ENCODE results near the gene ING4.

ING4 gene

DNA sequence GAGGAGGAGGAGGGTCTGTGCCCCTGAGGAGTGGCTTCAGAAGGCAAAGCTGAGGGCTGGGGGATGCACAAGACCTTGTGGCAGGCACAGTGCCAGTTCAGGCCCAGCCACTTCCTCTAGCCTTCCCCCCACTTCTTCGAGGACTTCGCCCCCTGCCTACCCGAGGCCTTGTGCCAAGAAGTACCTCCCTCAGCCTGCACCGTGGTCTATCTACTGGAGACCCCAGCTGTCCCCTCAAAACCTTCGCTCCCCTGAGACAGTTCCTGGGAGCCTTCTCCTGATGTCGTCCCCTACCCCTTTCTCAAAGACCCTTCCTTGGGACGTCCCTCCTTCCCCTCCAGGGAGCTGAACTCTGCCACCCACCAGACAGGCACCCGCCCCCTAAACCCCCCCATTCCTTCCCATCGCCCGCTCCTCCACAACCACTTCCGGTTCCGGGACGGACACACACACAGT is 25.7 kb upstream of the ING4 start:
- DNase-seq (ENCODE audit: low read depth) = no peak

DNA sequence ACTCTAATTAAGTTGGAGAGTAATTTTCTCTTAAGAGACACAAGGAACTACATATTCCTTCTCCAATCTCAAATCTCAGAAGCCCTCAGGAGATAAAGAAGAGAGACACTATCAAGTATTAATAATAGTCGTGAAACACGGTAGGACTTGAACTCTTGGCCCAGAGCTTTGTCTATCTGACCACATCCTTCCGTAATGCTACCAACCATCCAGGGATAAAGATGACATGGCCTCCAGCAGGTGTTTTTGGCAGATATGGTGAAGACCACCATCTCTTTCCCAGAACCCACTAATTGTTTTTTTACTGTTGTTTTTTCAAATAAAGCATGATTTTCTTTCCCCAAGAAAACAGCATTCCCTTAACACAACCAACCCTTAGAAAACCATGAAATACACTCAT is 22.9 kb upstream of the ING4 start:
- no peak for DNase-seq (ENCODE audit: low read depth)

DNA sequence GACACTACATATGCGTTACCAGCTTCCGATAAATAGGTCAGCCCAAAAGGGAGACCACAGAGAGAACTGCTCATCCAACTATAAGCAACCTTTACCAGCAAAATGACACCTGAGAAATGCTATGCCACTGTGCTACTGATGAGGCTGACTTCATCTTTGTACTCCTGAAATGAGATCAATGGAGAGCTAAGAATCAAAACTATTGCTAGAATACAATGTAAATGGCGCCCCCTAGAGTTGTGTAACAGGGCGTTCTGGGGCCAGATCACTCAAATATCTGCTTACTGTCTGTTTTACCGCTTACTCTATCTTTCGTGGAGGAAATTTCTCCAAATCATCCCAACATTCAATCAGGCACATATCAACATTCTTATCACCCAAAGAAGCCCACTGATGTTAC is 21.7 kb upstream of the ING4 start:
- no peak for DNase-seq (ENCODE audit: low read depth)

DNA sequence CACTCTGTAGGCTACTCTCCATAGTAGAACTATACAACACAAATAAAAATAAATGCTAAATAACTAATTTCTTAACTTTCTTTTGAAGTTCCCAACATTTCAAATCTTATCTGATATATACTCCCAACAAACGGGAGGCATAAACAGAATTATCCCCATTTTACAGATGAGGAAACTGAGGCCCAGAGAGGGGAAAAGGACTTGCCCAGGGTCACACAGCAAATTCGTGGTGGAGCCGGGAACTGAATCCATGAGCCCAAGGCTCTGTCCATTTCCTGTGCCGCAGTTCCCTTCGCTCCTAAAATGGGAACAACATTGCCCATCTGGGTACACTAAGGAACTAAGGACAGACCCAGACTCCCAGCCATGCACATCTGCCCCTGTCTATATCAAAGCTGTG is 14.0 kb upstream of the ING4 start:
- no peak for DNase-seq (ENCODE audit: low read depth)

DNA sequence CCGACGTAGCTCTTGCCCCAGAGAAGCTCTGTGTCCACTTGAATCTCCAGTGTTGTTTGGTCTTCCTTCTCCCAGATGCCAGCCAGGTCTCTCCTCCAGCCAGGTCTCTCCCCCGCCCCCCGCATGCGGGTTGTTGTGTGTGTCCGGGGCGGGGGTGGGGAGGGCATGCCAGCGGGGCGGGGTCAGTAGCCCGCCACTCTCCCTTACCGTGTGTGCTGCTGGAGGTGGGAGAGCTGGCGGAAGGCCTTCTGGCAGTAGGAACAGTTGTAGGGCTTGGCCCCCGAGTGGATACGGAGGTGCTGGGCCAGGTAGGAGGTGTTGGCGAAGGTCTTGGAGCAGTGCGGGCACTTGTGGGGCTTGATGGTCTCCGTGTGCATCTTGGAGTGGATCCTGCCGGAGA is 9.2 kb upstream of the ING4 start:
- DNase-seq (ENCODE audit: low read depth) = no peak

DNA sequence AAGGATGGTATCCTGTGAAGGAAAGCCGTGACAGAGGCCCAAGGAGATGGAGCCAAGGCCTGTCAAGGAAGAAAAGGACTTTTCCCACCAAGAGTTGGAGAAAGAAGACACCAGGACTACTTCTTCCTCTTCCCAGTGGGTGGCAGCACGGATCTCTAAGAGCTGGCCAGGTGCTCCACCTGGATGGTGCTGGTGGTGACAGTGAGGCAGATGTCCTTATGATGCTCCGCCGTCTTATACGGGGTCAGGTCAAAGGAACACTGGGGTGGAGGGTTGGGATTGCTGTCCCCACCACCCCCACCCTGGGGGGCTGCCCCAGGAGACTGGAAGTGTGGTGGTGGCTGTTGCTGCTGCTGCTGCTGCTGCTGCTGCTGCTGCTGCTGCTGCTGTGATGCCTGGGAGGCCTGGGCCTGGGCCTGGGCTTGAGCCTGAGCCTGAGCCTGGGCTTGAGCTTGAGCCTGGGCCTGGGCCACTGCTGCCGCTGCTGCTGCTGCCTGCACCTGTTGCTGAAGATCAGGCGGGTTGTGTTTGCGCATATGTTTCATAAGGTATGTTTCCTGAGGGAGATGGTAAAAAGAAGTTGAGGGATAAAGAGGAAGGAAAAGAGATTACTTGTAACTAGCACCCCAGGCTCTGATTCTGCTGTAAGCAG is 4.8 kb upstream of the ING4 start:
- no peak for DNase-seq (ENCODE audit: low read depth)

DNA sequence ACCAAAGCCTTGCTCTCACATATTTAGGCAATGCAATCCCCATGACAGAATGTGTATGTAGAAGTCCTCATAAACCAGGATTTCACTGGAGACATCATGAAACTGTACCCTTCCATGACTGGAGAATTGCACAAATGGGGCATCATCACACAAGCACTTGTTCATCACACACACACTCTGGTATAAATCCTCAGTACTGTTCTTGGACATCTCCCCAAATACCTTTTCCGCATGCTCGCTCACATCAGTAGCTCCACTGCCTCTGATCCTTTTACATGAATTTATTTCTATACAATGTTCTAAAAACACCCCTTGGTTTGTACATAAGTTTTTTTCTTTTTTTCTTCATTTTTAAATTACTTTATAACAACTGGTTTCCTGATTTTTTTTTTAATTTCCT is 3.3 kb upstream of the ING4 start:
- no peak for DNase-seq (ENCODE audit: low read depth)

DNA sequence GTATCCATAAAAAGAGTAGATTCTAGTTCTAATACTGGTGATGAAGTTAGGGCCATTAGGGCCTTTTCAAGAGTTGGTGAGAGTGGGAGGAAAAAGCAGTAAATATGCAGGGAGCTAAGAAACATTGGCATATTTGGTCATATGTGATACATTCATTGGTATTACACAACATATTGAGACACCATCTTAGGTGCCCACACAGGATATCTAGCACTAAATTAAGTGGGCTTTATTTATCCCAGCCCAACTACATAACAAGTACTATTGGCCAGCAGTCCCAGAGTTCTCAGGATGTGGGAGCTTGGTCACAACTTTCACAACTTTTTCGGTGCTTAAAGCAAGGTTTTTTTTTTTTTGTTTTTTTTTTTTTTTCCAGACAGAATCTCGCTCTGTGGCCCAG is 2.0 kb upstream of the ING4 start:
- DNase-seq (ENCODE audit: low read depth) = no peak

DNA sequence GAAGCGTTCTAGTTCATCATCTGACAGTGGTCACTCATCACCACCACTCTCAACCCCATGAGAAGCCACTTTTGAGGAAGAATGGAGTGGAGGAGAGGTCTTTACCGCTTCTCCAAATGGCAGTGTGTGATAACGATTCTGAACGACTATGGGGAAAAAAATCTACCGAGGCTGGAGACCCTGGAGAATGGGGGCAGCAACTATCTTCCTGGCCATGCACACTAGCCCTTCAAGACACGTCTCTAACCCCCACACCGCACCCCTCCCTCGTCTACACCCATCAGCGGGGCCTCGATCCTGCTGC is 365 bp downstream of the ING4 start:
- no peak for DNase-seq (ENCODE audit: low read depth)

DNA sequence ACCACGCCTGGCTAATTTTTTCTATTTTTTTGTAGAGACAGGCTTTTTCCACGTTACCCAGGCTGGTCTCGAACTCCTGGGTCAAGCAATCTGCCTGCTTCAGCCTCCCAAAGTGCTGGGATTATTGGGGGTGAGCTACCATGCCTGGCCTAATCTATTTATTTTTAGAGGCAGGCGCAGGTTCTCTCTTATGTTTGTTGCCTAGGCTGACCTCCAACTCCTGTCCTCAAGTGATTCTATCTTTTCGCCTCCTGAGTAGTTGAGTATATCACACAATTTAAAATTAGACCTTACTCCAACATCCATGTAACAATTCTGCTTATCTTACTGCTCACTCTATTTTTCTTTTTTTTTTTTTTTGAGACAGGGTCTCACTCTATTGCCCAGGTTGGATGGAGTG is 8.9 kb downstream of the ING4 start:
- DNase-seq (ENCODE audit: low read depth) = no peak

DNA sequence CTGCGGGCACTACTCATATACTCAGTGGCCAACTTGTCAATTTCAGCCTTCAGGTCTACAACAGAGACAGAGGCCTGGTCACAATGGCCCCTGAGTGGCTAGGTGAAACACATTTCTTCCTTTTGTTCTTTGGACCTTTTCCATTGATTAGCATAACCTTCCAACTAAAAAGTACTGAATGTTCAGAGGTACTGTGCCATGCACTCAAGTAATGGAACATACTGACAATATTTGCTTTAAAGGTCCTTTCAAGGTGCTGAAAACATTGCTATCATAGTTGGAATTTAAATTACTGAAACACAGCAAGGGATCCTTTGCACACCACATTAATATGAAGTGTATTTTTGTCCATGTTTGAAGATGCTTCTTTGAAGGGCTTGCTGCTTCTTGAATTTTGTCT is 9.6 kb downstream of the ING4 start:
- no peak for DNase-seq (ENCODE audit: low read depth)

DNA sequence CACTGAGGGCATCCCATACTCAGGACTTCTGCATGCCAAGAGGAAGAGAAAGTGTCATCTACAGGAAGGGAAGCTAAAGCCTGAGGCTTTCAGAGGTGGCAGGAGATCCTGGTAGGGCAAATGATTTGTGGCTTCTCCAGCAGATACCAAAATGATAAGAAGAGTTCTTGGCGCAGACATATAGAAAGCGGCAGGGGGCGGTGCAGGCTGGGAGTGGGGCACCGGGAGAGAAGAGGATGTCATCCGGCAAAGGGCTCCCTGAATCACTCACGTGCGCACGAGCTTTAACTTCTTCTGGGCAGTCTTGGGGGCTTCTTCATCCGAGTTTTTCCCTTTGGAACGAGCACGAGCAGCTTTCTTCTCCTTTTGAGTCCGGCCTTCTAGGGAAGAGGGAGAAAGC is 10.5 kb downstream of the ING4 start:
- DNase-seq (ENCODE audit: low read depth) = no peak

DNA sequence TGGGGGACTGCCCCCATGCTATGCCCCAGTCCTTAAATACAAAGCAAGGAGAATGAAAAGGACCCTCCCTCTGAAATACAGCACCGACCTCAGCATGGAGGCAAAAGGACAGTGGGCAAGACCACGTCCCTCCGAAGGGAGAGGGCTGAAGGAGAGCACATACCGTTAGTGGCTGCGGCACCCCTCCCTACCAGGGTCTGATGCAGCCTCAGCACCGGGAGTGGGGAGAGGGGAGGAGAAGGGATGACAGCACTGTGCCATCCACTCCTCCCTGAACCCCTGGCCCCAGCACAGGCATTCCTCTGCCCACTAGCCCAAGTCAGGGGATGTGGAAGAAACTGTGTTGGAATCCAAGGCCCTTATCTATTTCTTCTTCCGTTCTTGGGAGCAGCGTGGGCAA is 12.1 kb downstream of the ING4 start:
- no peak for DNase-seq (ENCODE audit: low read depth)

DNA sequence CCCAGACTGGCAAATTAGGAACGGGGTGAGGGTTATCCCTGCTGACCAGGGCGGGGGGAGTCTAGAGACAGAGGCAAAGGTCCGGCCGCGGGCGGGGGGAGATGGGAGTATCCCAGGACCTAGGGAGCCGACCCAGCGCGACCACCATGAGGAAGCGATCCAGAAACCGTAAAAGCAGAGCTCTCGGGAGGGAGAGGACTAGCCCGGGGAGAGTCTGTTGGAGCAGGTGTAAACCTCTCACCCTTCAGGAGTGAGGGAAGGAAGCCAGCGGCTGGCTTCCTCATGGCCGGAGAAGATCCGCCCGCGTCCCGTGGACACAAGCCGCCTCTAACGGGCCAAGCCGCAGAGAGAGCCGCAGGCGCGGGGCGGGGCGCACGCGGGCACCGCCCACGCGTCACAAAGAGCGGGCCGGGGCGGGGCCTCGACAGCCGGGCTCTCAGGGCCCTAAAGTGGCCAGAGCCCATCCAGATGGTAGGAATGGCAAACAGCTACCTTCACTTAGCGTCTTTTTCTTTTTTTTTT is 15.8 kb downstream of the ING4 start, which contains the start of gene ACRBP:
Gene ACRBP, minus strand, starts transcription at position 350 of the 522 bp plus-strand sequence. Its CDS starts 66 bp downstream, at position 284.
- no peak for DNase-seq (ENCODE audit: low read depth)

DNA sequence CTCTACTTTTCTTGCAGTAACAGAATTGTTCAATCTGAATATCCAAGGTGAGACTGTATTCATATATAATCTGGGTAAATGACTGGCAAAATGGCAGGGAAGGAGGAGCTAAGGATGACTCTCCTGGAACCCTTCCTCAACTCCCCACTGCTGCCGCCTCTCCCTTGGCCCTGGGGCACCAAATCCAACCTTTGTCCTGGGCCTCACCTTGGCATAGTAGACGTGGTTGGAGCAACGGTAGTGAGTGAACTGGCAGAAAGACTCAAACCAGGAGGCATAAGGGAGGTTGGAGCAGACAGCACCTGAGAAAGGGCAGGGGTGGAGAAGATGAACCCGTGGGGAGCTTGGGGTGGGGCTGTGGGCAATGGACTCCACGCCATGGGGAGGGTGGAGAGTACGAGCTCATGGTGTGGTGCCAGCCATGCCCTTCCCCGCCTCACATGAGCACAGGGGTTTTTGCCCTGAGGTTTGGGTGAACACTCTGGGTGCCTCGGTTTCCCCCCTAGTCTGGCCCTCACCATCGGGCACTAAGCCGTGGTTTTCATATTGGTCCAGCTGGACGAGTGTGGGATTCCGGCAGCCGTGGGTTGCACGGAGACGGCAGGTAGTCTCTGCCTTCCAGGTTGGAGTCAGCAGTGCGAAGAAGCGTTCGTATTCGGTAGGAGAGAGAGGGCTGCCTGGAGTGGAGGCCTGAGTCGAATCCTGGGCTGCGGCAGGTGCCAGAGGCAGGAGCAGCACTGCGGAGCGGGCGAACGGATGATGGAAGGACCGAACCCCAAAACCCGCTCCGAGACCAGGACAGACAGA is 16.4 kb downstream of the ING4 start:
- no peak for DNase-seq (ENCODE audit: low read depth)

DNA sequence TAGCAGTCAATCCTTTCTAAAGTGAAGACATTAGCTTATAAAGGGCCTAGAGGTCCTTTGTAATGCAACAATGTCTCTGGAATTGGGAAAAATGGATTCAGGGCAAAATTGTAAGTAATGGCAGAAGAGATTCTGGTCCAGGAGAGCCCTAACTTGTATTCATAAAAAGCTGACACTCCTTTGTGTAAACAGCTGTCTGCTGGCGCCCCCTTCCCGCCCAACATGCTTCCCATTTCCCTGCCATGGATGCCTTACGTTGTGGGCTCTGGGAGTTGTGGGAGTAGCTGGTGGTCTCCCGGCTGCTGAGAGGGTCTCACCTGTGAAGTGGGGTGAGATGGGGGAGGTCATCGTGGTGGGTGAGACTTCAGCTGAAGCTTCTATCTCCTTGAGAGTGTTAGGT is 18.0 kb downstream of the ING4 start:
- no peak for DNase-seq (ENCODE audit: low read depth)

DNA sequence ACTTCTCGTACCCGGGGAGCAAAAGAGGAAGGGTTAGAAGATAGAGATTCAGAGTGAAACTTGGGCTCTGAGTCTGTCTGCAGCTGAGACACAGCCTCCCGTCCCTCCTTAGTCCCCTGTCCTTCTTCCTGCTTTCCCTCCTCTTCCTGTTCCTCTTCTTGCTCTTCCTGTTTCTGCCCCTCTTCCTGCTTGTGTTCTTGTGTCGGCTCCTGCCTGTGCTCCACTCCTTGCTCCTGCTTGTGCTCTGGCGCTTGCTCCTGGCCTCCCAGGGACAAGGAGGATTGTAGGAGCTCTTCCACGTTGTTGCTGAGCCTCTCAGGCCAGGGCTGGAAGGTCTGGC is 18.7 kb downstream of the ING4 start:
- no peak for DNase-seq (ENCODE audit: low read depth)

DNA sequence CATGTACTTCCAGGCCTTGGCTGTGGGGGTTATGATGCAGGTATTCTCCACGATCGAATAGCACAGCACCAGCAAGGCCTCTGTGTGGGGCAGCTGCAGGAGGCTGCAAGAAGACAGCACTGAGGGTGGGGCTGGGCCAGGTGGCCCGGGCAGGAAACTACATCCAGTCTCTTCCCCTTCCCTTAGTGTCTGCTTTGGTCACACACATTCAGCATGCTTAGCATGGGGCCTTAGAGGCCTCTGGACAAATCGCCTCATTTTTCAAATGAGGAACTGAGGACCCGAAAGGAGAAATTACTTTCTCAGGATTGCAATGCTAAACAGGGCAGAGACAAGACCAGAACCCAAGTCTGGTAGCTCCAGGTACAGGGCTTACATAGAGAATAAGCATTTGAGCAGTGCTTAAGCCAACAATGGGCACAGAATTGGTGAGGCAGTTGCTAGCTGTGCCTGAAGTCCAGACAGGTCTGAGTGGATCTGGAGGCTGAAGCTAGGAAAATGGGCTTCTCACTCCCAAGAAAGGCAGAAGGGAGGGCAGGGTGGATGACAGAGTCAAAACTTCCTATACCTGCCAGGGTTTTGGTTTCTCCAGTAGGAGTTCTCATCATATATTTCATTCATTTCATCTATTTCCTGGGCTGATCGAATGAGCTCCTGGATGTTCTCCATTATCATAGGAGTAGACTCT is 19.2 kb downstream of the ING4 start:
- no peak for DNase-seq (ENCODE audit: low read depth)

DNA sequence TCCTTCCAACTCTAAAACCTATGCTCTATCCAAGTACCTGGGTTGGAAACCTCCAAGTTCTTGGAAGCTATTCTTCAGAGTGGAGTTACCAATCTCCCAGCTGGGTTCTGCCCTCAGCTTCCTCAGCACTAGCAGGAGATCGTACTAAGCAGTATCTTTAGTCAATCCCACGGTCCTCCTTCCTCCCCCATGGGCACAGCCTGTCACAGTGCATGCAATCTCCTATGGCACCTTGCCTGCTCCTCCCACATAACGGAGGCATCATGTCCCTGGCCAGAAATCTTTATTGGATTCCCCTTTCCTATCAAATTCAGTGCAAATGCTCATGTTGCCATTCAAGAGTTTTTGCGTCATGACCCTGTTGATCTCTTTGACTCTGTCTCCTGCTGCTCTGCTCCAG is 21.8 kb downstream of the ING4 start:
- no peak for DNase-seq (ENCODE audit: low read depth)

DNA sequence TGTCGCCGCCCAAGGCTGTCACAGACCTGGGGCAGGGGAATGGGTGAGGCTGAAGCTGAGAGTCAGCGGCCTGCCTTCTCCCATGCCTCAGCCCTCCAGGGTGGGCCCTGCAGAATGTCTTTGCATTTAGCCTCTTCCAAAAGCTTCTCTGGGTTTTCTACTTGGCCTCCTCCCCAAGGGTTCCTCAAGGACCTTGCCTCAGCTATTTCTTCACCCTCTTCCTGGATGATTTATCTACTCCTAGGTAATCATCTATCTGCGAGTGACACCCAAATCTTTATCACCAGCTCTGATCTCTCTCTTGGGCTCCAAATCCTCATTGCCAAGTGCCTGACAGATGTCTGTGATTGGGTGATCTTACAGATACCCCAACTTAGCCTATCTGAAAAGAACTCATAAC is 22.4 kb downstream of the ING4 start:
- no peak for DNase-seq (ENCODE audit: low read depth)

DNA sequence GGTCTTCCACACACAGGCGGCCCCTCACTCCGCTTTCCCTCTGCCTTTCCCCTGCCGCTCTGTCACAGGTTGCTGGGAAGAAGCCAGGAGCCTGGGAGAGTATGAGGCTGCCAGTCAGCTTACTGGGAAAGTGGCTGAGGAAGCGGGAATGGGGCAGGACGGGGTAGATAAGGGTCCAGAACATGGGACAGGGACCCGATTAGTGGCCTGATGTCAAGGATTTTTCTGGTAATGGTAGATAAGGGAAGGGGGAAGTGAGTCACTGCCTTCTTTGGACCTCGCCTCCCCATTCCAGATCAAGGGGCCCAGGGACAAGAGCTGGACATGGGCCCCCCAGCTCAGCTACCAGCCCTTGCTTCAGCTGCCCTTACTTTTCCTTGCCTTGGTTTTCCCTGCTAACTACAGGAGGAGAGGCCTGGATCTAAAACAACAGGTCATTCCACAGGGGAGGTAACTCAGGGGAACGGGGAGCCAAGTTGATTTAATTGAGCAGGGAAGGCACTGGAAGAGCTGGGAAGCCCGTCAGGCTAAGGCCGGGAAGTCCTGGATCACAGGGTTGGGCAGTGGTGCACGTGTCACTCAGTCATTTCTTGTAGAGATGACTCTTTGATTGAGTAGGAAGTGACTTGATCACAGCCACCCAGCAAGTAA is 23.6 kb downstream of the ING4 start:
- no peak for DNase-seq (ENCODE audit: low read depth)

DNA sequence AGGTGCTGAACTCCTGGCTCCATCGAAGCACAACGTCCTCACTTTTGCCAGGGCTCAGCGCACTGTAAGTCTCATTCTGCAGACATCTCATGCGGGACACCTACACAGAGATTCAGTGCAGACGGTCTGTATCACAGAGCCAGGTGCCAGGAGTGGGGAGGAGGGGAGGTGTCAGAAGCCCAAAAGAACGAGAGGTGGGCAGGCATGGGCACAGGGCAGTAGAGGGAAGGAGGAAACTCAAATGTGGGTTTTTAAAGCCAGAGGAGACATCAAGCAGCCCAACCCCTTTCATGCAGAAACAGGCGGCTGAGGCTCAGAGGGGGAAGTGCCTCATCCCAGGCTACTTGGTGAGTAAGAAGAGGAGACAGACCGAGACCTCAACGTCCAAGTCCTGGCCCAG is 24.6 kb downstream of the ING4 start:
- no peak for DNase-seq (ENCODE audit: low read depth)

All from non-pigmented ciliary epithelial cell (primary cell).